ENCODE data around the gene CDHR5.

The CDHR5 gene

DNA sequence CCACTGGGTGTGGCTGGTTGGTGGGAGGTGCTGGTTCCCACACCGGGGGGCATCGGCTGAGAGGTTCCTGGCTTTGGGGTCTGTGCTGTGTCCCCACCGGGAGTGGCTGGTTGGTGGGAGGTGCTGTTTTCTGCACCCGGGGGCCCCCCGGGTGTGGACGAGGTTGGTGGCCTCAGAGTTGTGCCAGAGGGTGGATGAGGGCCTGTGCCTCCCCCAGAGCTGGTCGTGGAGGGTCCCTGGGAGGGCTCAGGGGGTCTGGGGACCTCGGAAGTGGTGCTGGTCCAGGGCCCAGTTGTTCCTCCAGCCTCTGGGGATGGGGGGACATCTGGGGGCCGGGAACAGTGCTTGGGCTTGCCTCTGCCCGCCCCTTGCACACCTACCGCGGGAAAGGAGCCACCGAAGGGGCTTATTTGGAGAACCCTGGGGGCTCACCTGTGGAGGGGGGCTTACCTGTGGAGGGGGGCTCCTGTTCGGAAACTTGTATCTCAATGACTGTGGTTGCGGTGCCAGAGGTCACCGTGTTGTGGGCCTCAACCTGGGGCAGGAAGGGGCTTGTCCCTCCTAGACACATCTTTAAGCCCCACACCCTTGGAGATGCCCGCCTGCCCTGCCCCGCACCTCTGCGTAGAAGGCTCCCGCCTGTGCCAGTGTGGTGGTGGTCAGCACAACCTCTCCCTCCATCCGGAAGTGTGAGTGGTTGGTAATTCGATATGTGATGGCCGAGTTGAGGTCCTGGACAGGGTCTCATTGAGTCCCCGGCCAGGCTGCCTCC, 5.7 kb downstream of the CDHR5 start:
- no peaks in the 10 kb centered on the region for H3K36me3 ChIP-seq (ENCODE audit: control insufficient read depth, low read depth, low read length)
- no peaks in the 10 kb centered on the region for H3K9me3 ChIP-seq (ENCODE audit: control insufficient read depth, low read depth, low read length)
- H3K4me3 ChIP-seq (ENCODE audit: low read length), result no peak overlapping the region
- H3K4me1 ChIP-seq (ENCODE audit: control insufficient read depth, low read depth, low read length), result no peaks in the 10 kb centered on the region
- H3K9ac ChIP-seq (ENCODE audit: low read length), result no peak overlapping the region
- H3K27ac ChIP-seq (ENCODE audit: low read length), result no peak overlapping the region
- H3K27me3 ChIP-seq (ENCODE audit: control insufficient read depth, insufficient read depth, low read length), result no peaks in the 10 kb centered on the region

DNA sequence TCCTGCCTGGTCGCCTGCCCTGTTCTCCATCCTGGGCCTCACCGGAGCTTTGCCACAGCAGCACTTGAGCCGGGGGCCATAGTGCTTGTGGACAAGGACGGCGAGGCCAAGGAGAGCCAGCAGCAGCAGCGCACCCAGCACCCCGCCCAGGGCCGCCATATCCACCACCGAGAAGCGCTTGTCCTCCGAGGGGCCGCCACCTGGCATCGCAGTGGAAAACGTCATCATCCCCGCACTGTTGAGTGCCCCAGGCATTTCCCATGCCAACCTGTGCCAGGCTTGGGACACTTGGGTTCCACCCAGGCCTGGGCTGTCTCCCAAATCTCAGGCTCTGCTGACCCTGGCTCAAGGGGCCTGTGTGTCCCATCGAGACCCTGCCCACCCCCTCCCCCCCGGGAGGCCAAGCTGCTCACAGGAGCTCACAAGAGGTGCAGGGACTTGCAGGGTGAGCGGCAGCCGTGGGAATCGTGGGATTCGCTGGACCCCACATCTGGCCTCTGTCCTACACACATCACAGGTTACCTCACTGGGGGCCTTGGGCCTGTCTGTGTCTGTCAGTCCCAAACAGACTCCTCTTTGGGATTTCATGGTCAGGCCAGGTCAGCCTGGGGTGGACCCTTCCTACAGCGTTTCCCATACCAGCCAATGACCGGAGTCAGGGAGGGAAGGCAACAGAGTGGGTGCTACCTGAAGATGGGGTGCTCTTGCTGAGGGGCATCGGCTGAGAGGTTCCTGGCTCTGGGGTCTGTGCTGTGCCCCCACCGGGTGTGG, 6.7 kb downstream of the CDHR5 start:
- Histone ChIP-seq H3K27ac (ENCODE audit: low read length) (no peak overlapping the region), H3K9ac (ENCODE audit: low read length) (no peak overlapping the region), H3K4me1 (ENCODE audit: control insufficient read depth, low read depth, low read length) (no peaks in the 10 kb centered on the region), H3K36me3 (ENCODE audit: control insufficient read depth, low read depth, low read length) (peaks cover under 1% of the 10 kb centered on the region), H3K4me3 (ENCODE audit: low read length) (no peak overlapping the region), H3K27me3 (ENCODE audit: control insufficient read depth, insufficient read depth, low read length) (no peaks in the 10 kb centered on the region), H3K9me3 (ENCODE audit: control insufficient read depth, low read depth, low read length) (no peaks in the 10 kb centered on the region)

DNA sequence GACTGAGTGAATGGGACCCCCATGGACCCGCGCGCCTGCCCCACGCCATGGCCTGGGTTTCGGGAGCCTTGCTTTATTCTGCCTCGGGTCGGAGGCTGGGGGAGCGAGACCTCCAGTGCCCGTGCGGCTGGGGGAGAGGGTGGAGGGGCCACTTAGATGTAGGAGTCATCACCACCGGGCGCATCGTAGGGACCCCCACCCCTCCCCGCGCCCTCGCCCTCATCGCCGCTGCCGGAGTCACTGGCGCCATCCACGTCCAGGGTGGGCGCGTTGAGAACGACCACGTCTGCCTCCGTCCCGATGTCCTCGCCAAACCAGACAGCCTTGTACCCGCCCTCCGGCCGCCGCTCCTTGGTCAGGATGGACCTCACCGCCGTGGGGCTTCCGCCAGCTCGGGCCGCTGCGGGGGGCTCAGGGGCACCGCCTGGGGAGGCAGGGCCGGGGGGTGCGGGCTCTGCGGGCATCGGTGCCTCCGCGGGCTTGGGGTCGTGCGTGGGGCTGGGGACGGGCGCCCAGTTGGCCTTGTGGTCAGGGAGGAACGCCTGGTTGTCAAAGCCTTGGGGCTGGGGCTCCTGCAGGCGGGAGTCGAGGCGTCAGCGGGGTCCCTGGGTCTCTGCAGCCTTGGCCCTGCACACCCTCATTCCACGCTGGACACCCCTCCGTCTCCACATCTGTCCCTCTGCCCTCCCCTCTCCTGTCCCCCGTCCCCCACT, 7.4 kb downstream of the CDHR5 start:
- Histone ChIP-seq H3K27ac (ENCODE audit: low read length) (no peak overlapping the region), H3K4me1 (ENCODE audit: control insufficient read depth, low read depth, low read length) (no peaks in the 10 kb centered on the region), H3K9ac (ENCODE audit: low read length) (no peak overlapping the region), H3K27me3 (ENCODE audit: control insufficient read depth, insufficient read depth, low read length) (no peaks in the 10 kb centered on the region), H3K9me3 (ENCODE audit: control insufficient read depth, low read depth, low read length) (no peaks in the 10 kb centered on the region), H3K4me3 (ENCODE audit: low read length) (no peak overlapping the region), H3K36me3 (ENCODE audit: control insufficient read depth, low read depth, low read length) (peaks cover 4% of the 10 kb centered on the region)

DNA sequence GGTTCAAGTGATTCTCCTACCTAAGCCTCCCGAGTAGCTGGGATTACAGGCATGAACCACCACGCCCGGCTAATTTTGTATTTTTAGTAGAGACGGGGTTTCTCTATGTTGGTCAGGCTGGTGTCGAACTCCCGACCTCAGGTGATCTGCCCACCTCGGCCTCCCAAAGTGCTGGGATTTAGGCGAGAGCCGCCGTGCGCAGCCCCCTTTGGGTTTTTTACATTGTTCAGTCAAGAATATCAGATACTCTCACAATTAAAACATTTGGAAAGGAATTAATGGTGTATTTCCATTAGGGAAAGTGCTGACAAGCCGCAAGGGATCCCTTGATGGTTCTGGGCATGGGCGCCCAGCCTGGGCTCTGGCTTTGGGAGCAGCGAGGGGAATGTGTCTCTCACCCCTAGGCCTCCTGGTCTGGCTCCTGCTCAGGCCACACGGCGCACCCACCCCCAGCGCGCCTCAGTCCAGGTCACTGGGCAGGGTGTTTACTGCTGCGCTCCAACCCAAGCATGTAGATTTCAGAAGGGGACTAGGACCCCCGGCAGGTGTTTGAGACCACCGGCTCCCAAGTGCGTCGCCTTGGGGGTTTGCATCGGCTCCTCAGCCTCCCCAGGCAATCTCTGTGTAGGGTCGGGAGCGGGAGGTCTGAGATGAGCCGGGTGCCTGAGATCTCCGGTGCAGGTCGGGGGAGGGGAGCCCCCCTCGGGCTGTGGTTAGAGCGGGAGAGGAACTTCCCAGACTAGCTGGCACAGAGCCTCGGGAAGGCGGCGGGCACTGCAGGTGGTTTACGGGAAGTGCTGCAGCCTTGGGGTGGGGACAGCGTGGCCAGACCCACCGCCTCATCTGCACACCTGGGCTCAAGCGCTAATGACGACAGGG, 8.2 kb downstream of the CDHR5 start:
- Histone ChIP-seq H3K36me3 (ENCODE audit: control insufficient read depth, low read depth, low read length) (peaks cover 4% of the 10 kb centered on the region), H3K27ac (ENCODE audit: low read length) (no peak overlapping the region), H3K27me3 (ENCODE audit: control insufficient read depth, insufficient read depth, low read length) (no peaks in the 10 kb centered on the region), H3K9ac (ENCODE audit: low read length) (no peak overlapping the region), H3K9me3 (ENCODE audit: control insufficient read depth, low read depth, low read length) (no peaks in the 10 kb centered on the region), H3K4me1 (ENCODE audit: control insufficient read depth, low read depth, low read length) (no peaks in the 10 kb centered on the region), H3K4me3 (ENCODE audit: low read length) (peak overlapping the region; percentile 72)

DNA sequence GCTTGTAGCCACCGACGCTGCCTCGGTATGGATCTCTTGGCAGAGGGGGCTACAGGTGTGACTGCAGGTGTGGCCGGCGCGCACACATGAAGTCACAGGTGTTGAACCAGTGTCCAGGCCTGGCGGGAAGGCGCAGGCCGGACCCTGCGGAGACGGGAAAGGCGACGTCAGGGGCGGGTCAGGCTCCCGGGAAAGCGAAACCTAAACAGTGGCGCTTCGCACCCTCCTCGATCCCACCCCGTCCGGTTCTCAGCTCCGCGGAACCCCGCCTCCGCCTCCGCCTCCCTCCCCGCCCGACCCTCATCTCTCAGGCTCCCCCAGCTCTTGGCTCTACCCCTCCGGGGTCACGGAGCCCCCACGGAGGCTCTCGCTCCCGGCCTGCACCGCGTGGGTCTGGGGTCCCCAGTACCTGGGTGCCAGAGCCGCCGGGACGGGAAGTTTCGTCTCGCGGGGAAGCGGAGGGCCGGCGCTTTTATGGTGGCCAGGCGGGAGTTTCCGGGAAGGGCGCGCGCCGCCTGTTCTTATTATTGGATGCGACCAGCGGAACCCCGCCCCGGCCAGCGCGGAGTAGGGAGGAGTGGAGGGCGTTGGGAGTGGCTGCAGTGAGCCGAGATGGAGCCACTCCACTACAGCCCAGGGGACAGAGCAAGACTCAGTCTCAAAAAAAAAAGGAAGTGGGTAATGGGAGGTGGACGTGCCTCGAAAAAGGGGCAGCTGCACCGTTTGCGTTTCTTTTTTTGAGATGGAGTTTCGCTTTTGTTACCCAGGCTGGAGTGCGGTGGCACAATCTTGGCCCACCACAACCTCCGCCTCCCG, 9.0 kb downstream of the CDHR5 start, which contains the start of gene IRF7:
IRF7 (minus strand) TSS at position 447 of the 816 bp plus-strand sequence. CDS start 586 bp downstream, outside the sequence.
- Histone ChIP-seq H3K9ac (ENCODE audit: low read length) (peak within 1 kb of the TSS; percentile 68), H3K9me3 (ENCODE audit: control insufficient read depth, low read depth, low read length) (no peaks in the 10 kb centered on the region), H3K27me3 (ENCODE audit: control insufficient read depth, insufficient read depth, low read length) (no peaks in the 10 kb centered on the region), H3K4me3 (ENCODE audit: low read length) (peak within 1 kb of the TSS; percentile 72), H3K36me3 (ENCODE audit: control insufficient read depth, low read depth, low read length) (peaks cover 12% of the 10 kb centered on the region), H3K4me1 (ENCODE audit: control insufficient read depth, low read depth, low read length) (no peaks in the 10 kb centered on the region), H3K27ac (ENCODE audit: low read length) (no peak within 1 kb of the TSS)

DNA sequence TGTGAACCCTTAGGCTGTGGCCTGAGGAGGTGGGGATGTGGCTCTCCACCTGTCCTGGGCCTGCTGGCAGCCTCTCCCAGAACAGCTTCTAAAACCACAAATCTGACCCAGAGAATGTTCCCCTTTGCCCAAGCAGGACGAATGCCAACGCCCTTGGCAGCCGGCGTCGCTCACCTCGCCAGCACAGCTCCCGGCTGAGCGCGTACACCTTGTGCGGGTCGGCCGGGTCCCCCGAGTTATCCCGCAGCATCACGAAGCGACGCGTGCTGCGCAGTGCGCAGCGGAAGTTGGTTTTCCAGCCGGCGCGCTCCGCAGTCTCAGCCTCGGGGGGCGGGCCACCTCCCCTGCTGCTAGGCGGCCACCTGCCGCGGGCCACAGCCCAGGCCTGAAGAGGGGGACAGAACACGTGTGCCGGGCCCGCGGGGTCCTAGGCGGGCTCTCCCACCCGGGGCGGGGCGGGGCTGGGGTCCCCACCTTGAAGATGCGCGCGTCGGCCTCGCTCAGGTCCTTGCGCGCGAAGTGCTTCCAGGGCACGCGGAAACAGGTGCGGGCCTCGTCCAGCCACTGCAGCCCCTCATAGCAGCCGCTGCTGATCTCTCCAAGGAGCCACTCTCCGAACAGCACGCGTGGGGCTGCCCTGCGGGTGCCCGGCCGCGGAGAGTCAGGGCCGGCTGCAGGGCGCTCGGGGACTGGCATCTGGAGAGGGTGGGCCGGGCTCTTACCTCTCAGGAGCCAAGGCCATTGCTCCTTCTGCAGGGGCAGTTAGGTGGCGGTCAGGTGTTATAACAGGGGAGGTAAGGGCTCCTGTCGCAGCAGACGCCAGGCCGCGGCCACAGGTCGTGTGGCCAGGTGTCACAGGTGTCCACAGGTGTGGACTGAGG, 9.9 kb downstream of the CDHR5 start:
- H3K4me1 ChIP-seq (ENCODE audit: control insufficient read depth, low read depth, low read length), result no peaks in the 10 kb centered on the region
- H3K4me3 ChIP-seq (ENCODE audit: low read length), result peak overlapping the region; percentile 72
- H3K27me3 ChIP-seq (ENCODE audit: control insufficient read depth, insufficient read depth, low read length), result no peaks in the 10 kb centered on the region
- peaks cover 21% of the 10 kb centered on the region for H3K36me3 ChIP-seq (ENCODE audit: control insufficient read depth, low read depth, low read length)
- no peaks in the 10 kb centered on the region for H3K9me3 ChIP-seq (ENCODE audit: control insufficient read depth, low read depth, low read length)
- H3K27ac ChIP-seq (ENCODE audit: low read length), result no peak overlapping the region
- peak overlapping the region; percentile 68 for H3K9ac ChIP-seq (ENCODE audit: low read length)

DNA sequence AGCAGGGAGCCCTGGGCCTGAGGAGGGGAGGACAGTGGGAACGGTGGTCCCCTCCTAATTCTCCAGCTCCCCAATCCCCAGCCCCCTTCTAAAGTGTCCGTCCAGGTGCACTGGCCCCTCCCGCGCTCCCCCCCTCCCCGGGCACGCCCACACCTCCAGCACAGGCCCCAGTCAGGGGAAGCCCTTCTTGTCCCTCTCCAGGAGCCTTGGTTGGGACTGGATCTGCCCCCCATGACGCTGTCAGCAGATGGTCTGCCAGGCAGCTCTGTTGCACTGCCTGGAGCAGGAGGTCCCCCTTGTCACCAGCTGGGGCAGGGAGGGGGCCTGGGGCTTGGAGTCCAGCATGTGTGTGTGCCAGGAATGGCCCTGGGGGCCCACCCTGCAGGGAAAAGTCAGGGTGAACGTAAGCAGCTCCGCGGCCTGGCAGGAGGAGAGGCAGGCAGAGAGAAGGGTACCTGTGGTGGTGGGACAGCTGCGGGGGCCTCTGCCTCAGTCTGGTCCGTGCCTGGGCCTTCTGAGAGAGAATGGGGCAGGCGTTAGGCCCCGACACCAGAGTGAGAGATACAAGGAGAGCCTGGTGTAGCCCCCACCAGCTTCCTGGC, 10.6 kb downstream of the CDHR5 start:
- H3K9ac ChIP-seq (ENCODE audit: low read length), result no peak overlapping the region
- no peaks in the 10 kb centered on the region for H3K27me3 ChIP-seq (ENCODE audit: control insufficient read depth, insufficient read depth, low read length)
- no peak overlapping the region for H3K27ac ChIP-seq (ENCODE audit: low read length)
- H3K4me1 ChIP-seq (ENCODE audit: control insufficient read depth, low read depth, low read length), result no peaks in the 10 kb centered on the region
- no peak overlapping the region for H3K4me3 ChIP-seq (ENCODE audit: low read length)
- H3K9me3 ChIP-seq (ENCODE audit: control insufficient read depth, low read depth, low read length), result no peaks in the 10 kb centered on the region
- H3K36me3 ChIP-seq (ENCODE audit: control insufficient read depth, low read depth, low read length), result peaks cover 25% of the 10 kb centered on the region

DNA sequence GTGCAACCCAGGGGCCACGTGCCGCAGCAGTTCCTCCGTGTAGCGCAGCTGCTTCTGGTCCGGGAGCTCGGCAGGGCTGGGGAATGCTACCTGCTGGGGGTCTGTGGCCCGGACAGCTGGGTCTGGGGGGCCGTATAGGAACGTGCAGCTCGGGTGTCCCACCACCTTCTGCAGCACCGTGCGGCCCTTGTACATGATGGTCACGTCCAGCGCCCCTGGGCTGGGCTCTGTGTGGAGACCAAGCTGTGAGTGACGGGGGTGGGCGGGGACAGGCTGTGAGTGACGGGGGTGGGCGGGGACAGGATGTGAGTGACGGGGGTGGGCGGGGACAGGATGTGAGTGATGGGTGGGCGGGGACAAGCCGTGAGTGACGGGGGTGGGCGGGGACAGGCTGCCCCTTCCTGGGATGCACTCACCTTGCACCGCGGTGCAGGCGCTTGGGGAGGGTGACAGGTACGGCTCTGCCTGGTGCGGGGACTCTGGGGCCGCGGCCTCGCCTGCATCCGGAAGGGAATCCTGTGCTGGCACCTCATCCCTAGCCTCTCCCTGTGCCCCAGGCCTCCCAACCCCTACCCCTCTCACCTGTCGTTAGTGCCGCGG, 11.3 kb downstream of the CDHR5 start:
- Histone ChIP-seq H3K9me3 (ENCODE audit: control insufficient read depth, low read depth, low read length) (no peaks in the 10 kb centered on the region), H3K27me3 (ENCODE audit: control insufficient read depth, insufficient read depth, low read length) (no peaks in the 10 kb centered on the region), H3K4me1 (ENCODE audit: control insufficient read depth, low read depth, low read length) (no peaks in the 10 kb centered on the region), H3K36me3 (ENCODE audit: control insufficient read depth, low read depth, low read length) (peaks cover 28% of the 10 kb centered on the region), H3K9ac (ENCODE audit: low read length) (no peak overlapping the region), H3K27ac (ENCODE audit: low read length) (no peak overlapping the region), H3K4me3 (ENCODE audit: low read length) (no peak overlapping the region)

DNA sequence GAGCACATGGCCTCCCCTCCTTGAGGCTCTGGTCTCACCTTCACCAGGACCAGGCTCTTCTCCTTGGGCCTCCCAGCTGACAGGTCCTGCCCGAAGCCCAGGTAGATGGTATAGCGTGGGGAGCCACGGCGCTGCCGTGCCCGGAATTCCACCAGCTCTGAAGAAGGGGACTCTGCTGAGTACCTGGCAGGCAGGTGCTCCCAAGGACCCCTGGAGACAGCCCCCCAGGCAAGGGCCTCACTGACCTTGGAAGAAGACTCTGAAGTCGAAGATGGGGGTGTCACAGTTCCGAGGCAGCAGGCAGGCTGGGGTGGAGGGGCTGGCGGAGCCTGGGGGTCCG, 11.8 kb downstream of the CDHR5 start:
- Histone ChIP-seq H3K9ac (ENCODE audit: low read length) (no peak overlapping the region), H3K9me3 (ENCODE audit: control insufficient read depth, low read depth, low read length) (no peaks in the 10 kb centered on the region), H3K36me3 (ENCODE audit: control insufficient read depth, low read depth, low read length) (peaks cover 33% of the 10 kb centered on the region), H3K4me3 (ENCODE audit: low read length) (no peak overlapping the region), H3K27me3 (ENCODE audit: control insufficient read depth, insufficient read depth, low read length) (no peaks in the 10 kb centered on the region), H3K27ac (ENCODE audit: low read length) (no peak overlapping the region), H3K4me1 (ENCODE audit: control insufficient read depth, low read depth, low read length) (no peaks in the 10 kb centered on the region)

Data from iPS-18a (cell line).